ENCODE measurements around the gene HSP90AB1. TPM values are rescaled to one million over a fixed set of nuclear protein-coding genes. Genes with fewer than 3 reads are reported as not detected.
A peak's percentile ranks its signal among the peaks of the same experiment; 100 is the strongest.

HSP90AB1 gene
- total RNA-seq, 1 donor from 2014 or later, result 630 TPM

- peak; percentile 98 for DNase-seq (ENCODE audit: low spot score)
Observed at GRCh38 chr6:44265007-44265721, 18.3 kb downstream of the HSP90AB1 start, which contains the start of gene NFKBIE. Gene NFKBIE, minus strand, starts transcription at chr6:44265551. Its CDS starts 205 bp downstream, at chr6:44265346.

- DNase-seq (ENCODE audit: low spot score), result no peak
Observed at GRCh38 chr6:44265722-44266233, 18.9 kb downstream of the HSP90AB1 start.

- no peak for DNase-seq (ENCODE audit: low spot score)
Observed at GRCh38 chr6:44266347-44266746, 19.4 kb downstream of the HSP90AB1 start.

GRCh38 chr6:44267252-44267651 lies 20.4 kb downstream of the HSP90AB1 start:
- no peak for DNase-seq (ENCODE audit: low spot score)

- DNase-seq (ENCODE audit: low spot score), result no peak
Observed at GRCh38 chr6:44268095-44268628, 21.3 kb downstream of the HSP90AB1 start.

GRCh38 chr6:44269178-44269920 lies 22.4 kb downstream of the HSP90AB1 start:
- no peak for DNase-seq (ENCODE audit: low spot score)

- no peak for DNase-seq (ENCODE audit: low spot score)
Observed at GRCh38 chr6:44269921-44270525, 23.1 kb downstream of the HSP90AB1 start, which contains the start of gene TMEM151B. Gene TMEM151B, plus strand, starts transcription at chr6:44270450. Its CDS starts 293 bp downstream, at chr6:44270743.

GRCh38 chr6:44270526-44271405 lies 23.9 kb downstream of the HSP90AB1 start:
- DNase-seq (ENCODE audit: low spot score), result no peak

GRCh38 chr6:44271406-44271723 lies 24.5 kb downstream of the HSP90AB1 start:
- DNase-seq (ENCODE audit: low spot score), result no peak

- DNase-seq (ENCODE audit: low spot score), result no peak
Observed at GRCh38 chr6:44271914-44272313, 25.0 kb downstream of the HSP90AB1 start.

GRCh38 chr6:44272529-44272928 lies 25.6 kb downstream of the HSP90AB1 start:
- no peak for DNase-seq (ENCODE audit: low spot score)

- DNase-seq (ENCODE audit: low spot score), result no peak
Observed at GRCh38 chr6:44272999-44273566, 26.2 kb downstream of the HSP90AB1 start.

GRCh38 chr6:44273617-44274016 lies 26.7 kb downstream of the HSP90AB1 start:
- no peak for DNase-seq (ENCODE audit: low spot score)

- no peak for DNase-seq (ENCODE audit: low spot score)
Observed at GRCh38 chr6:44275271-44275748, 28.4 kb downstream of the HSP90AB1 start.

GRCh38 chr6:44275749-44276648 lies 29.1 kb downstream of the HSP90AB1 start:
- DNase-seq (ENCODE audit: low spot score), result no peak

GRCh38 chr6:44276667-44277640 lies 30.1 kb downstream of the HSP90AB1 start:
- DNase-seq (ENCODE audit: low spot score), result no peak

- no peak for DNase-seq (ENCODE audit: low spot score)
Observed at GRCh38 chr6:44277763-44278162, 30.9 kb downstream of the HSP90AB1 start.

GRCh38 chr6:44278315-44278714 lies 31.4 kb downstream of the HSP90AB1 start:
- no peak for DNase-seq (ENCODE audit: low spot score)
